Parathyroid adenoma (tissue), 2 donors: Measurements from ENCODE around the gene STAC.

Source experiments
- H2AFZ ChIP-seq: fragments of 300-600 bp; sonication (generic); one replicate; pipeline ENCODE4 v1.7.0; 2017; ENCODE audit warnings: antibody characterized with exemption, mild to moderate bottlenecking
- H3K27ac ChIP-seq: fragments of 300-600 bp; sonication (generic); one replicate; pipeline ENCODE4 v1.7.0; 2017
- H3K27me3 ChIP-seq: fragments of 300-600 bp; sonication (generic); one replicate; pipeline ENCODE4 v1.7.0; 2017; ENCODE audit warnings: low read length; ENCODE audit not compliant: control insufficient read depth, insufficient read depth
- H3K36me3 ChIP-seq: fragments of 300-600 bp; sonication (generic); one replicate; pipeline ENCODE4 v1.7.0; 2017; ENCODE audit warnings: low read length; ENCODE audit not compliant: control insufficient read depth, insufficient read depth
- H3K4me1 ChIP-seq: fragments of 300-600 bp; sonication (generic); one replicate; pipeline ENCODE4 v1.7.0; 2017; ENCODE audit warnings: control low read depth
- H3K4me2 ChIP-seq: fragments of 300-600 bp; sonication (generic); one replicate; pipeline ENCODE4 v1.7.0; 2017; ENCODE audit warnings: low read length
- H3K4me3 ChIP-seq: fragments of 300-600 bp; sonication (generic); one replicate; pipeline ENCODE4 v1.7.0; 2017; ENCODE audit warnings: low read depth, low read length
- H3K79me2 ChIP-seq: fragments of 300-600 bp; sonication (generic); one replicate; pipeline ENCODE4 v1.7.0; 2017; ENCODE audit warnings: control low read depth
- H3K9ac ChIP-seq: fragments of 300-600 bp; sonication (generic); one replicate; pipeline ENCODE4 v1.7.0; 2017; ENCODE audit warnings: mild to moderate bottlenecking
- H3K9me3 ChIP-seq: fragments of 300-600 bp; sonication (generic); one replicate; pipeline ENCODE4 v1.7.0; 2017; ENCODE audit warnings: low read length; ENCODE audit not compliant: control insufficient read depth
- CTCF ChIP-seq: fragments of 300-600 bp; sonication (generic); IDR thresholded peaks from one replicate; pipeline ENCODE4 v1.7.0; 2017; ENCODE audit warnings: antibody characterized with exemption, mild to moderate bottlenecking
- donor health status: primary hyperparathyroidism.

The STAC gene

GRCh38 chr3:36394176-36394575, 13.9 kb downstream of the STAC start:
- H3K36me3 ChIP-seq: no peaks in the 10 kb centered on the region
- peak overlapping the region; percentile 61 for H3K27ac ChIP-seq
- H3K9me3 ChIP-seq: no peaks in the 10 kb centered on the region
- no peak overlapping the region for H3K4me3 ChIP-seq
- H2AFZ ChIP-seq: no peak overlapping the region
- H3K27me3 ChIP-seq: no peaks in the 10 kb centered on the region
- TF ChIP-seq CTCF: no peak
- no peak overlapping the region for H3K4me2 ChIP-seq
- H3K4me1 ChIP-seq: peaks cover 24% of the 10 kb centered on the region
- H3K9ac ChIP-seq: no peak overlapping the region
- no peaks in the 10 kb centered on the region for H3K79me2 ChIP-seq

GRCh38 chr3:36397841-36398240, 17.5 kb downstream of the STAC start:
- no peaks in the 10 kb centered on the region for H3K79me2 ChIP-seq
- H3K4me1 ChIP-seq: peaks cover 14% of the 10 kb centered on the region
- H3K4me3 ChIP-seq: no peak overlapping the region
- H3K27ac ChIP-seq: no peak overlapping the region
- H2AFZ ChIP-seq: no peak overlapping the region
- H3K4me2 ChIP-seq: no peak overlapping the region
- no peak for TF ChIP-seq CTCF
- H3K27me3 ChIP-seq: no peaks in the 10 kb centered on the region
- no peaks in the 10 kb centered on the region for H3K36me3 ChIP-seq
- H3K9me3 ChIP-seq: no peaks in the 10 kb centered on the region
- H3K9ac ChIP-seq: no peak overlapping the region

GRCh38 chr3:36399933-36400332, 19.6 kb downstream of the STAC start:
- Histone ChIP-seq H3K36me3 (no peaks in the 10 kb centered on the region), H3K27me3 (no peaks in the 10 kb centered on the region), H3K79me2 (no peaks in the 10 kb centered on the region), H3K4me1 (no peaks in the 10 kb centered on the region), H3K9me3 (no peaks in the 10 kb centered on the region), H3K9ac (no peak overlapping the region), H3K27ac (no peak overlapping the region), H3K4me3 (no peak overlapping the region), H3K4me2 (no peak overlapping the region), H2AFZ (no peak overlapping the region)
- no peak for TF ChIP-seq CTCF

GRCh38 chr3:36401056-36401455, 20.8 kb downstream of the STAC start:
- Histone ChIP-seq H3K4me2 (no peak overlapping the region), H3K4me3 (no peak overlapping the region), H3K79me2 (no peaks in the 10 kb centered on the region), H2AFZ (no peak overlapping the region), H3K9me3 (no peaks in the 10 kb centered on the region), H3K9ac (no peak overlapping the region), H3K36me3 (no peaks in the 10 kb centered on the region), H3K27me3 (no peaks in the 10 kb centered on the region), H3K27ac (no peak overlapping the region), H3K4me1 (no peaks in the 10 kb centered on the region)
- no peak for TF ChIP-seq CTCF

- H3K4me2 ChIP-seq: no peak overlapping the region
- H3K79me2 ChIP-seq: no peaks in the 10 kb centered on the region
- H3K27me3 ChIP-seq: no peaks in the 10 kb centered on the region
- no peaks in the 10 kb centered on the region for H3K36me3 ChIP-seq
- no peak overlapping the region for H3K27ac ChIP-seq
- no peak overlapping the region for H2AFZ ChIP-seq
- no peaks in the 10 kb centered on the region for H3K4me1 ChIP-seq
- H3K9me3 ChIP-seq: no peaks in the 10 kb centered on the region
- no peak overlapping the region for H3K9ac ChIP-seq
- no peak for TF ChIP-seq CTCF
- no peak overlapping the region for H3K4me3 ChIP-seq
Measured at GRCh38 chr3:36403661-36404060, 23.4 kb downstream of the STAC start.
